Activated T-cell treated with anti-CD3 and anti-CD28 coated beads, Interleukin-2, amount 50 U/mL, for 48 hours (primary cell): Measurements from ENCODE around the gene SNRPA.
A peak's percentile ranks its signal among the peaks of the same experiment; 100 is the strongest.
"Not testable (repeated sequence)": the region's sequence is repeated elsewhere in the genome, so short reads cannot be mapped to it uniquely, and the experiment has no call there.

Source experiments
- DNase-seq, 2 experiments: peaks; one replicate each; pipeline ENCODE4 v3.0.0-alpha.2; 2020

Gene SNRPA

GRCh38 chr19:40747536-40747935 is 3.5 kb upstream of the SNRPA start:
- no peak for DNase-seq

GRCh38 chr19:40750058-40750873 is 737 bp upstream of the SNRPA start, which contains the start of gene ACTMAP:
Gene ACTMAP, minus strand, starts transcription at chr19:40750477. Its CDS starts 674 bp downstream, at chr19:40749803.
- peak; percentile 99 for DNase-seq

GRCh38 chr19:40752257-40752781 is 1.3 kb downstream of the SNRPA start:
- DNase-seq: peak; percentile 45 to 50

- DNase-seq: peak; percentile 79 to 82
Measured at GRCh38 chr19:40754611-40755247, 3.7 kb downstream of the SNRPA start.

DNA sequence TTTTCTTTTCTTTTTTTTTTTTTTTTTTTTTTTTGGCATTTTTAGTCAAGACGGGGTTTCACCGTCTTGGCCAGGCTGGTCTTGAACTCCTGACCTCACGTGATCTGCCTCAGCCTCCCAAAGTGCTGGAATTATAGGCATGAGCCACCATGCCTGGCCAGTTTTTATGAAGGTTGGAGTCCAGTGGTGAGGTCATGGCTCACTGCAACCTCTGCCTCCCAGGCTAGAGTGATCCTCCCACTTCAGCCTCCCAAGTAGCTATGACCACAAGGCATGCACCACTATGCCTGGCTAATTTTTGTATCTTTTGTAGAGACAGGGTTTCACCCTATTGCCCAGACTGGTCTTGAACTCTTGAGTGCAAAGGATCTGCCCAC is 4.2 kb downstream of the SNRPA start:
- no peak for DNase-seq

DNA sequence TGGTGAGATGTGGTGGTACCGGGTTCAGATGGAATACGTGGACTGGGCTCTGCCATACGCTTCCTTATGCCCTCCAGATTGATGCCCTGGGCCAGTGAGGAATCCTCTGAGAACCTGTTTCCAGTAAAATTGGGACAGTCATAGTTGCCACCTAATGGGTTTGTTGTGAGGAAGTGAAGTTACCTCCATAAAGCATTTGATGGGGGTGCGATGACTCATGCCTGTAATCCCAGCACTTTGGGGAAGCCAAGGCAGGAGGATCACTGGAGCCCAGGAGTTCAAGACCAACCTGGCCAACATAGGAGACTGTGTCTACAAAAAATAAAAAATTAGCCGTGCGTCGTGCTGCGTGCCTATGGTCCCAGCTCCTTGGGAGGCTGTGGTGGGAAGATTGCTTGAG is 4.8 kb downstream of the SNRPA start:
- no peak for DNase-seq

DNA sequence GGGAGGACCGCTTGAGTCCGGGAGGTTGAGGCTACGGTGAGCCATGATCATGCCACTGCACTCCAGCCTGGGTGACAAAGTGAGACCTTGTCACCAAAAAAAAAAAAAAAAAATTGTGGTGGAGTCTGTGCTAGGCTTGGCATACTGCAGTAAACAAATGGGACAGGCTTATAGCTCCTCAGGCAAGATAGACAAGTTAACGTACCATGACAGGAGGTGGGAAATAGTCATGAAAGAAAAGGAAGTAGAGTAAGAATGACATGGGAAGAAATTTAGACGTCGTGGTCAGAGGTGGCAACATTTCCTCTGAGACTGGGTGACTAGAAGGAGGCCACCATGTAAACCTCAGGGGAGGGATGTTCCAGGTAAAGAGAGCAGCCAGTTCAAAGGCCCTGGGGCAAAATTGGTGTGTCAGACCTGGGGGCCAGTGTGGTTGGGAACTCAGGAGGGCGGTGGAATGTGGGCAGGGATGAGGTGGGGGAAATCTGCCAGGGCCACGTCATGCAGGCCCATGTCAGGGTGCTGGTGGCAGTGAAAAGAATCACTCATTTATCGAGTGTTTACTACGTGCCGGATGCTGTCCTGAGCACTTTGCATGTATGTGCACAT is 5.6 kb downstream of the SNRPA start:
- DNase-seq: peak; percentile 63 to 77

DNA sequence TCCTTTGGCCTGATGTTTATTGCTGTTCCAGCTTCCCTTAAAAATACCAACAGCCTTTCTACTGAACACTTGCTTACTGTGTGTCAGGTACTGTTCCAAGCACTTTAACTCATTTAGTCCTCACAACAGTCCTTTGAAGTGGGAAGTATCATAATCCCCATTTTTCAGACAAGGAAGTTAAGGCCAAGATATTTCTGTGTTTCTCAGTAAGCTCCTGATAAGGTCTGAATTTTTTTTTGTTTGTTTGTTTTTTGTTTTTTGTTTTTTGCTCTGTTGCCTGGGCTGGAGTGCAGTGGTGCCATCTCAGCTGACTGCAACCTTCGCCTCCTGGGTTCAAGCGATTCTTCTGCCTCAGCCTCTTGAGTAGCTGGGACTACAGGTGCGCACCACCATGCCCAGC is 7.5 kb downstream of the SNRPA start:
- no peak for DNase-seq

DNA sequence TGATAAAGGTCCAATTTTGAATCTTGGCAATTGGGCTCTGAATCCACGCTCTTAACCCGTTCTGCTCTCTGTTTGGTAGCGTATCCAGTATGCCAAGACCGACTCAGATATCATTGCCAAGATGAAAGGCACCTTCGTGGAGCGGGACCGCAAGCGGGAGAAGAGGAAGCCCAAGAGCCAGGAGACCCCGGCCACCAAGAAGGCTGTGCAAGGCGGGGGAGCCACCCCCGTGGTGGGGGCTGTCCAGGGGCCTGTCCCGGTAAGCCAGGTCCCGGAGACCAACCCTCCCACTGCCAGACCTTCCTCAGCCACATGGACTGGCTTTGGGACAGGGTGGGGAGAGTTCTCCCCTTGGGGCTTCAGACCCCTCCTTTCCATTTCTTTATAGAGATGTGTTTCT is 8.3 kb downstream of the SNRPA start:
- no peak for DNase-seq

DNA sequence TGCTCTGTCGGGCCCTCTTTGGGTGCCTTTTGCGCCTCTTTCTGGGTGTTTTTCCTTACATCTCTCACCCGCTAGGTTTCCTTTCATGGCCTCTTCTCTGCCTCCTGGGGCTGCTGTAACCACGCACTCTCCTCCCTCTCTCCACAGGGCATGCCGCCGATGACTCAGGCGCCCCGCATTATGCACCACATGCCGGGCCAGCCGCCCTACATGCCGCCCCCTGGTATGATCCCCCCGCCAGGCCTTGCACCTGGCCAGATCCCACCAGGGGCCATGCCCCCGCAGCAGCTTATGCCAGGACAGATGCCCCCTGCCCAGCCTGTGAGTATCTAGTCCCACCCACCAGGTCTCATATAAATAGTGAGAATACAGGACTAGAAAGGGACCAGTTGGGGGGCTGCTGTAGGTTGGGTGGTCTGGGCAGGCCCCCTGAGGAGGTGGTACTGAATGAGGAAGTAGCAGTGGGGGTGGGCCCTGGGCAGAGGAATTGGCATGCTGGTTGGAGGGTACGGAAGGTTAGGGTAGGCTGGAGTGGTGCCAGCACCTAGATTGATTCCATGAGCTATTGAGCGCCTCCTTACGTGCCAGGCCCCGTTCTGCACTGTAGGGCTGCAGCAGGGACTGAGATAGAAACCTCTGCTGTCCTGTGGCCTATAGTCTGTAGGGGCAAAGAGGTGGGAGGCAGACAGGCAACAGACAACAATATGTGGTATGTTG is 11.9 kb downstream of the SNRPA start:
- DNase-seq: peak in 1 of 2 experiments; percentile 42

DNA sequence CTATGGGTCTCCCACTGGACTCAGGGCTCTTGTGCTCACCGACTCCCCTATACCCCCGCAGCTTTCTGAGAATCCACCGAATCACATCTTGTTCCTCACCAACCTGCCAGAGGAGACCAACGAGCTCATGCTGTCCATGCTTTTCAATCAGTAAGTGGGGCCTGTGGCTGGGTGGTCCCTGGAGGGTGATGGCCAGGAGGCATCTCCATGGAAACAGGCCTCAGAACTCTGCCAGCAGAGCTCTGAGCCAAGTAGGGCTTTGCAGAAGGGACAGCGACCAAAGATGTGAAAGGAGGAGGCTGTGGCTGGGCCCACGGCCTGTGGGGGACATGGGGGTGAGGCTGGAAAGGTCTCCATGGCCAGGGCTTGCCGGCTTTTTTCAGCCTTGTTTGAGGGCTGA is 12.5 kb downstream of the SNRPA start:
- peak in 1 of 2 experiments; percentile 26 for DNase-seq

DNA sequence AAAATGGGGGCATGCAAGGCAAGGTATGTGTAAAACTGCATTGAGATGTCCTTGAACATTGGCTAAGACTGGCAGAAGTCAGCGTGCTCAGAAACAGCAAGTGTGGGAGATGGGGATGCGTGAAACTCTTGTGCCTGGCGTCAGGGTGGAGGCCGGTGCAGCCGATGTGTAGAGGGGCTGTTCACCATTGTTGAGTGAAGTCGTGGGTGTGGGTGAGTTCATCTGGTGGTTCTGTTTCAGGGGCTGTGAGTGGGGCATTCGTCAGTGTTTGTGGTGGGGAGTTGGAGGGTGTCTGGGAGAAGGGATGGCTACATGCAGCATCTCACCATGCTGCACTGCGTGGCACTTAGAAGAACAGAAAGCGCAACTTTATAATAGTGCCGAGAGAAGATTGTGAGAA is 13.0 kb downstream of the SNRPA start:
- DNase-seq: peak; percentile 53 to 60

GRCh38 chr19:40766385-40766784 is 15.4 kb downstream of the SNRPA start:
- DNase-seq: peak in 1 of 2 experiments; percentile 30

DNA sequence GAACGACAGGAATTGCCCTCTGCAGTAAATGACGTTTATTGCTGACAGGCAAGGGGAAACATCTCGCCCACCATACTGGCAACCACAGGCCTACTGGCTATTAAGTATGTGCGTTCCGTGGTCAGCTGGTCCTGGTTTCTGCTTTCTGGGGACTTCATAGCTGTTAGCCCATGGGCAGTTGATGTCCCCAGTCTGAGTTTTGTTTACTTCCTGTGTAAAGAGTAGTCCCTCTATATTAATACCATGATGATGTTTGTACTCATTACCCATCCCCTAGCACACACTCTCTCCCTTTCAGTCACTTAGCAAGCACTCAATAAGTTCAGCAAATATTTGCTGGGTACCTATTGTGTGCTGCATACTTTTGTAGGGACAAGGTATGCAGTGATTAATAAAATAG is 17.9 kb downstream of the SNRPA start:
- no peak for DNase-seq

DNA sequence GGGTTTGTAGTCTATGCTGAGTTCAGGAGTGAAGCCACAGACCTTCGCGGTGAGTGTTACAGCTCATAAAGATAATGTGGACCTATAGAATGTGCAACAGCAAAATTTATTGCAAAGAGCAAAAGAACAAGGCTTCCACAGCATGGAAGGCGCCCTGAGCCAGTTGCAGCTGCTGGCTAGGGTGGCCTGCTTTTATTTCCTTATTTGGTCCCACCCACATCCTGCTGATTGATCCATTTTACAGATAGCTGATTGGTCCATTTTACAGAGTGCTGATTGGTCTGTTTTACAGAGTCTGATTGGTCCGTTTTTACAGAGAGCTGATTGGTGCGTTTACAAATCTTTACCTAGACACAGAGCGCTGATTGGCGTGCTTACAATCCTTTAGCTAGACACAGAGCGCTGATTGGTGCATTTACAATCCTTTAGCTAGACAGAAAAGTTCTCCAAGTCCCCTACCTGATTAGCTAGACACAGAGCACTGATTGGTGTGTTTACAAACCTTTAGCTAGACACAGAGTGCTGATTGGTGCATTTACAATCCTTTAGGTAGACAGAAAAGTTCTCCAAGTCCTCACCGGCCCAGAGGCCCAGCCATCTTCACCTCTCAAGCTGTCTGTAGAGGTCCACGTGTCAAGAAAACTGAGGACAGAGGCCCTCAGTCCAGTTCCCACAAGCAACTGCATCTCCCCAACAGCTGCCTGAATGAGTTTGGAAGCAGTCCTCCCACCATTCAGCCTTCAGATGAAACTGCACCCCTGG is 20.3 kb downstream of the SNRPA start:
- DNase-seq: not testable (repeated sequence)

GRCh38 chr19:40774916-40775631 is 24.1 kb downstream of the SNRPA start, which contains the start of gene MIA:
Gene MIA, plus strand, starts transcription at chr19:40775521. Its CDS starts 22 bp downstream, at chr19:40775543.
- DNase-seq: no peak

- no peak for DNase-seq
Measured at GRCh38 chr19:40775632-40776022, 24.6 kb downstream of the SNRPA start.

- no peak for DNase-seq
Measured at GRCh38 chr19:40776364-40776763, 25.4 kb downstream of the SNRPA start.

DNA sequence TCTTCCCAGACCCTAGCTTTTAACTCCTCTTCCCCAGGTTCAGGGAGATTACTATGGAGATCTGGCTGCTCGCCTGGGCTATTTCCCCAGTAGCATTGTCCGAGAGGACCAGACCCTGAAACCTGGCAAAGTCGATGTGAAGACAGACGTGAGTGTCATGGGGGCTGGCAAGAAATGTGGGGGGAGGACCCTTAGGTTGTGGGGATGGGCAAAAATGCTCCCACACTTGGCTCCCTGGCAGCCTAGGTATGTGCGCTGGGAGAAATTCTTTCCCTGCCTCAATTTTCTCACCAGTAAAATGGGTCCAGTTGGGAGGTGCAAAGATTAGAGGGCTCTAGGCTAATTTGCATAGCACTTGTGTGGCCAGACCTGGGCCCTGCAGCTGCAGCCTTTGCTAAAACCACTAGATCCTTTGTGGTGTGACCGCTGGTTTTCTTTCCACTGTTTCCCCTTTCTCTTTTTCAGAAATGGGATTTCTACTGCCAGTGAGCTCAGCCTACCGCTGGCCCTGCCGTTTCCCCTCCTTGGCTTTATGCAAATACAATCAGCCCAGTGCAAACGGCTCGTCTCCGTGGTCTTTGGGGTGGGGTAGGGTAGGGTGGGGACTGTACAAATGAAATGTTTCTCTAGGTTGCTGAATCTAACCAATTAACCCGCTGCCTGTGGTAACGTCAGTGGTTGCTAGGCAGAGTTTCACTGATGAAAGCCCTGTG is 26.1 kb downstream of the SNRPA start:
- DNase-seq: peak; percentile 90 to 91

DNA sequence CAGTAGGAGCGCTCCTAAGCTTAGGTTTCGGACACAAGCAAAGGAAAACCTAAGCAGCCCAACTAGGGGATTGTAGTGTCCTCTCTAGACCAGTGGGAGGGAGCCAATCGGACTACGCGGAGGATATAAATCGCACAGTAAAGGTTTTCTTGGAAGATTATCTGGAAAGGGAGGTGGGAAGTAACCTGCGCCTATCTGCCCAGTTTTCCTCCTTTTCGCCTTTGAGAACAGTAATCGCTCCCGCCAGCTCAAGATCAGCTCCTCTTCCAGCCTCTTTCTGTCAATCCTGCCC is 26.6 kb downstream of the SNRPA start:
- no peak for DNase-seq
